Smooth muscle cell (in vitro differentiated cells): ENCODE measurements around the gene TLL2. TPM values are rescaled to one million over a fixed set of nuclear protein-coding genes. Genes with fewer than 3 reads are reported as not detected.

Experiments used
- DNase-seq: peaks from one replicate; lab custom pipeline; 2025; ENCODE audit not compliant: unreplicated experiment; lab: John Stamatoyannopoulos, UW
- H2AFZ ChIP-seq: fragments of 200-600 bp; sonication (generic); 2 replicates; pipeline ENCODE4 v1.6.0; 2016; ENCODE audit warnings: antibody characterized with exemption, low read depth, mild to moderate bottlenecking
- H3F3A ChIP-seq: fragments of 200-600 bp; sonication (generic); 2 replicates; pipeline ENCODE4 v1.6.0; 2017; ENCODE audit warnings: antibody characterized with exemption, low read depth
- H3K27ac ChIP-seq: fragments of 200-600 bp; sonication (generic); 2 replicates; pipeline ENCODE4 v1.5.1; 2016; ENCODE audit warnings: low read depth, mild to moderate bottlenecking
- H3K27me3 ChIP-seq: fragments of 200-600 bp; sonication (generic); 2 replicates; pipeline ENCODE4 v1.6.1; 2016; ENCODE audit warnings: low read depth, mild to moderate bottlenecking
- H3K36me3 ChIP-seq: fragments of 200-600 bp; sonication (generic); 2 replicates; pipeline ENCODE4 v1.5.1; 2016; ENCODE audit warnings: low read depth
- H3K4me1 ChIP-seq: fragments of 200-600 bp; sonication (generic); 2 replicates; pipeline ENCODE4 v1.5.1; 2016; ENCODE audit warnings: low read depth
- H3K4me2 ChIP-seq: fragments of 200-600 bp; sonication (generic); 2 replicates; pipeline ENCODE4 v1.6.0; 2016; ENCODE audit warnings: mild to moderate bottlenecking
- H3K4me3 ChIP-seq: fragments of 200-600 bp; sonication (generic); 2 replicates; pipeline ENCODE4 v1.5.1; 2016; ENCODE audit warnings: mild to moderate bottlenecking
- H3K79me2 ChIP-seq: fragments of 200-600 bp; sonication (generic); 2 replicates; pipeline ENCODE4 v1.6.0; 2016; ENCODE audit warnings: low read depth, mild to moderate bottlenecking
- H3K9ac ChIP-seq: fragments of 200-600 bp; sonication (generic); 2 replicates; pipeline ENCODE4 v1.6.0; 2016; ENCODE audit warnings: low read depth
- H3K9me3 ChIP-seq: fragments of 200-600 bp; sonication (generic); replicated peaks from 2 replicates; pipeline ENCODE4 v1.5.1; 2016; ENCODE audit warnings: low read depth
- H4K20me1 ChIP-seq: fragments of 200-600 bp; sonication (generic); 2 replicates; pipeline ENCODE4 v1.6.0; 2016; ENCODE audit warnings: low read depth
- WGBS: methylation state at CpG from one replicate; pipeline ENCODE4 v1.1.7; 2016; ENCODE audit warnings: low lambda C conversion rate; 5-methylcytosine and 5-hydroxymethylcytosine counted together
- polyA plus RNA-seq: library from polyadenylated mRNA; unstranded; fragments of >200 nt; fragmentation: Nextera tagmentation; extraction: Ambion mirVana; gene quantifications from 2 replicates; pipeline ENCODE4 v1.2.1, GENCODE V29; 2016
- total RNA-seq: library from RNA; depleted of rRNA; stranded (reverse); fragments of >200 nt; gene quantifications from 2 replicates; pipeline ENCODE4 v1.2.3, GENCODE V29; 2014
- TF ChIP-seq, protein P1 (sequence below): fragments of 200-600 bp; sonication (generic); IDR thresholded peaks from 2 replicates; pipeline ENCODE4 v1.5.1; 2017; ENCODE audit warnings: borderline replicate concordance, mild to moderate bottlenecking, antibody characterized with exemption; ENCODE audit not compliant: insufficient read depth, poor library complexity, severe bottlenecking

Gene TLL2
- 0.18 and 0.45 TPM in 2 replicates for total RNA-seq
- polyA plus RNA-seq, result 0.04 TPM in 1 of 2 replicates, not detected in the other

DNA sequence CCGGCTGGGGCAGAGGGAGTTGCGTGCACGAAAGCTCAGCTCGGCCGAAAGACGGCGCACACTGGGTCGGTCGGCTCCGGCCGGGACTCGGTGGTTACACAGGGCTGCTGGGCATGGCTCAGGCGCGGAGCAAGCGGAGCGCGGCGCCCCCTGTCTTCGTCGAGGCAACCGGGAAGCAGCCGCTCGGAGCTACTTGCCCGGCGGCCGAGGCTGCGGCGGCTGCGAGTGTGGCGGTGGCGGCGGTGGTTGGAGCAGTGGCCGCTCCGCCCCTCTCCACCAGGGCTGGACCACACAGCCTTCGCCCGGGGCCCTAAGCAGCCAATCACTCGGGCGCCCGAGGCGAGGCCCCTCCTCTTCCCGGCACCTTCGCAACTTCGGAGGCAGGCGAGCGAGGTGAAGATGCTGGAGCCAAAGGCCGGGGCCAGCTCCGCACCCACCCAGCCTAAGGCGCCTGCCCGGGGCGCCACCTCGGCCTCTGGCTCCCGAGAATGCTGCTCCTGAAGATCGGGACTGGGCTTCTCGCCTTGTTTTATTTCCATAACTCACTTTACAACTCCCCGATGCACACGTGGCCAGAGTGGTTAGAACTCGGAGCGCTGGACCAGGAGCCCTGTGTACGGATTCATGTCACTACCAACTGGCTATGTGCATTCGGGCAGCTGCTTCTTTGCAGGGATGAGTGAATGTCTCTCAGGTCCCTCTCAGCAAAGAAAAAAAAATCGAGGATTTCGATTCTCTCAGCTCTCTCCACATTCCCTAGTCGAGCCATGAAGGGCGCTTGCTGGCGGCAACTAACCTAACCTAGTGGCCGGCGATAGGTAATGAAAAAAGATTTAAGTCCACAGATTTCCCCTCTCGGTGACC lies at the start of gene TLL2:
TSS of gene TLL2 (minus strand) at position 229 of the 864 bp plus-strand sequence. CDS start 241 bp downstream, outside the sequence.
- H2AFZ ChIP-seq, result no peak within 1 kb of the TSS
- peak; percentile 57 for DNase-seq
- TF ChIP-seq, protein P1, sequence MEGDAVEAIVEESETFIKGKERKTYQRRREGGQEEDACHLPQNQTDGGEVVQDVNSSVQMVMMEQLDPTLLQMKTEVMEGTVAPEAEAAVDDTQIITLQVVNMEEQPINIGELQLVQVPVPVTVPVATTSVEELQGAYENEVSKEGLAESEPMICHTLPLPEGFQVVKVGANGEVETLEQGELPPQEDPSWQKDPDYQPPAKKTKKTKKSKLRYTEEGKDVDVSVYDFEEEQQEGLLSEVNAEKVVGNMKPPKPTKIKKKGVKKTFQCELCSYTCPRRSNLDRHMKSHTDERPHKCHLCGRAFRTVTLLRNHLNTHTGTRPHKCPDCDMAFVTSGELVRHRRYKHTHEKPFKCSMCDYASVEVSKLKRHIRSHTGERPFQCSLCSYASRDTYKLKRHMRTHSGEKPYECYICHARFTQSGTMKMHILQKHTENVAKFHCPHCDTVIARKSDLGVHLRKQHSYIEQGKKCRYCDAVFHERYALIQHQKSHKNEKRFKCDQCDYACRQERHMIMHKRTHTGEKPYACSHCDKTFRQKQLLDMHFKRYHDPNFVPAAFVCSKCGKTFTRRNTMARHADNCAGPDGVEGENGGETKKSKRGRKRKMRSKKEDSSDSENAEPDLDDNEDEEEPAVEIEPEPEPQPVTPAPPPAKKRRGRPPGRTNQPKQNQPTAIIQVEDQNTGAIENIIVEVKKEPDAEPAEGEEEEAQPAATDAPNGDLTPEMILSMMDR, result peak; percentile 42

DNA sequence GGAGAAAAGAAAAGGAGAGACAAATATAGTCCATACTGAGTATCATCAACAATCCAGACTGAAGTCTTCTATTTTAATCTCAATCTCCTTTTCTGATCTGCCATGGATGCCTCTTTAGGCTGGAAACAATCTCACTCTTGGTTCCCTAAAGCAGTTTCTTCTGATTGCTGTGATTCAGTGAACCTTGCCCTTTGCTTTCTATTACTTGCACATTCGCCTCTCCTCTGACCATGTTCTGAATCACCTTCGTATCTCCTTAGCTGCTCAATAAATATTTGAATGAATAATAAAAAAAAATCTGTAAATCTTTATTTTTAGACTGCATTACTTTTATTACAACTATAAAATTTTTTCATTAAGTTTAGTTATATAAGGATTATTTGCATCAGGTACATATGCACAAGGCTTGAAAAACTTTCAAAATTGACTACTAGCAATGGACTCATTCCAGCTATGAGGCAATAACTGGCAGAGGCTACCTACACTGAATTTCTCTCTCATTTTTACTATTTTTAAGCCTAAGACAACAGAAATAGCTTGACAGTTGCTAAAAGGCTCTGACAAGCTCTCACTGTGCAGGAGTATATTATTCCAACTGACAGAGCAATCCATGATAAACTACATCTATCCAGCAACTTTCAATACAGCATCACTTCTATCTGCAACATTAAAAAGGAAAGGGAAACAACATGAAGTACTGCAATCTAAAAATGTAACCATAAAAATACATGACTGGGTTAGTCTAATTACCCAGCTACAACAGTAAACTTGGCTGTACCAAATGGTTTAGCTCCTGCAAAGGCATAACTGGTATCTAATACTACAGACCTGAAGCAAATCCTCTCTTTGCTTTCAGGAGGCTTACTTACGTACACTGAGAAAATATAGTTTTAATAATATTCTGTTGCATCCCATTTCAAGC lies 47.5 kb upstream of the TLL2 start:
- Histone ChIP-seq H3K4me3 (no peak overlapping the region), H2AFZ (no peak overlapping the region), H3K27ac (no peak overlapping the region), H3K36me3 (peaks cover 19% of the 10 kb centered on the region), H3K79me2 (peaks cover 55% of the 10 kb centered on the region), H4K20me1 (peaks cover 99% of the 10 kb centered on the region), H3K9me3 (no peaks in the 10 kb centered on the region), H3K27me3 (no peaks in the 10 kb centered on the region), H3K9ac (no peak overlapping the region), H3K4me2 (no peak overlapping the region), H3F3A (peaks cover 2% of the 10 kb centered on the region), H3K4me1 (peaks cover 8% of the 10 kb centered on the region)
- WGBS, result 98% methylated on average over 3 of the region's 3 CpGs
- TF ChIP-seq, protein P1, result no peak
- DNase-seq, result no peak

More for the DNA sequence above, at the start of gene TLL2:
- peak within 1 kb of the TSS; percentile 97 for H3K4me2 ChIP-seq
- H4K20me1 ChIP-seq, result peaks cover 49% of the 10 kb centered on the region
- H3K4me1 ChIP-seq, result peaks cover 22% of the 10 kb centered on the region
- WGBS, result 4% methylated on average over 63 of the region's 68 CpGs
- H3K79me2 ChIP-seq, result no peaks in the 10 kb centered on the region
- no peak within 1 kb of the TSS for H3K27ac ChIP-seq
- H3K9me3 ChIP-seq, result no peaks in the 10 kb centered on the region
- peaks cover 30% of the 10 kb centered on the region for H3K27me3 ChIP-seq
- H3K9ac ChIP-seq, result peak within 1 kb of the TSS; percentile 19
- H3F3A ChIP-seq, result peaks cover 9% of the 10 kb centered on the region
- peak within 1 kb of the TSS; percentile 54 for H3K4me3 ChIP-seq
- no peaks in the 10 kb centered on the region for H3K36me3 ChIP-seq

DNA sequence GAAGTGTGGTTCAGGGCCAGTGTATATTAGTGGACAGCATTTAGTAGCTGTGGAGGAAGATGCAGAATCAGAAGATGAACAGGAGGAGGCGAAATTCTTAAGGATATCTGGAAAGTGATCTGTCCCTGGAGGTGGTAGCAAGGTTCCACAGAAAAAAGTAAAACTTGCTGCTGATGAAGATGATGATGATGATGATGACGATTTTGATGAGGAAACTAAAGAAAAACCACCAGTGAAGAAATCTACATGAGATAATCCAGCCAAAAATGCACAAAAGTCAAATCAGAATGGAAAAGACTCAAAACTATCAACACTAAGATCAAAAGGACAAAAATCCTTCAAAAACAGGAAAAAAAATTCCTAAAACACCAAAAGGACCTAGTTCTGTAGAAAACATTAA lies 46.8 kb upstream of the TLL2 start:
- Histone ChIP-seq H3K36me3 (peaks cover 19% of the 10 kb centered on the region), H3K9ac (no peak overlapping the region), H3K27me3 (no peaks in the 10 kb centered on the region), H3F3A (no peaks in the 10 kb centered on the region), H2AFZ (no peak overlapping the region), H3K4me2 (no peak overlapping the region), H3K4me1 (peaks cover 3% of the 10 kb centered on the region), H4K20me1 (peaks cover 99% of the 10 kb centered on the region), H3K79me2 (peaks cover 50% of the 10 kb centered on the region), H3K4me3 (no peak overlapping the region), H3K27ac (no peak overlapping the region), H3K9me3 (no peaks in the 10 kb centered on the region)
- 93% methylated on average over 2 of the region's 2 CpGs for WGBS
- no peak for DNase-seq
- TF ChIP-seq, protein P1, result no peak
